Heart left ventricle (tissue), 13 donors: ENCODE measurements around the gene GAN.

Experiments used
- POLR2A ChIP-seq, 2 donors: fragments of 450-650 bp; IDR thresholded peaks; one replicate each; pipeline ENCODE4 v1.6.1; 2017; ENCODE audit warnings: antibody characterized with exemption in 2 of 2, mild to moderate bottlenecking in 2 of 2, moderate library complexity in 2 of 2
- TF ChIP-seq, protein P1 (sequence below), 12 donors: fragments of 200-600 bp; sonication (generic) in 4 of 12; IDR thresholded peaks; one replicate each; pipeline versions ENCODE4 v1.5.0 to v1.8.0; 2018 to 2022; ENCODE audit warnings: antibody characterized with exemption in 12 of 12, mild to moderate bottlenecking in 5 of 12
- donor health status: ischemic (EF 13 %, LVEDD 7.1; RV severe dilation, severe dysfunction).
- donor health status: DM: no; HTN: yes; CAD: no.
- donor health status: DM: no; HTN: no; CAD: no.
- donor health status: ischemic (EF 25% LVEDD 6.9; RV normal size, moderate dysfunction).
- donor health status: ischemic (EF 25% LVEDD 5.7; RV mildly dilated, moderate dysfunction).
- donor health status: ischemic (EF 35%, LVEDD 5.7; RV mildly dilated, moderate dysfunction).
- donor health status: nonischemic (EF 11% LVEDD 7.7; RV severe dilation, severe dysfunction).
- donor health status: DM: yes; HTN: yes; CAD: no.
- donor health status: PGD.
- donor health status: ischemic (EF 29% LVEDD 5.4; RV normal size, mild dysfunction).
- donor health status: nonischemic (EF 23%, LVEDD 6.1; RV moderate dilation, normal function).

GRCh38 chr16:81427219-81427618 is 112.5 kb downstream of the GAN start:
- TF ChIP-seq, protein P1, sequence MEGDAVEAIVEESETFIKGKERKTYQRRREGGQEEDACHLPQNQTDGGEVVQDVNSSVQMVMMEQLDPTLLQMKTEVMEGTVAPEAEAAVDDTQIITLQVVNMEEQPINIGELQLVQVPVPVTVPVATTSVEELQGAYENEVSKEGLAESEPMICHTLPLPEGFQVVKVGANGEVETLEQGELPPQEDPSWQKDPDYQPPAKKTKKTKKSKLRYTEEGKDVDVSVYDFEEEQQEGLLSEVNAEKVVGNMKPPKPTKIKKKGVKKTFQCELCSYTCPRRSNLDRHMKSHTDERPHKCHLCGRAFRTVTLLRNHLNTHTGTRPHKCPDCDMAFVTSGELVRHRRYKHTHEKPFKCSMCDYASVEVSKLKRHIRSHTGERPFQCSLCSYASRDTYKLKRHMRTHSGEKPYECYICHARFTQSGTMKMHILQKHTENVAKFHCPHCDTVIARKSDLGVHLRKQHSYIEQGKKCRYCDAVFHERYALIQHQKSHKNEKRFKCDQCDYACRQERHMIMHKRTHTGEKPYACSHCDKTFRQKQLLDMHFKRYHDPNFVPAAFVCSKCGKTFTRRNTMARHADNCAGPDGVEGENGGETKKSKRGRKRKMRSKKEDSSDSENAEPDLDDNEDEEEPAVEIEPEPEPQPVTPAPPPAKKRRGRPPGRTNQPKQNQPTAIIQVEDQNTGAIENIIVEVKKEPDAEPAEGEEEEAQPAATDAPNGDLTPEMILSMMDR (IDR thresholded peaks at IDR 0.05) = no peak
- TF ChIP-seq POLR2A (IDR thresholded peaks at IDR 0.05) = no peak
